Inferior parietal cortex (tissue), 1 donor: ENCODE data around the gene MFAP3L.
"Not testable (repeated sequence)": the region's sequence is repeated elsewhere in the genome, so short reads cannot be mapped to it uniquely, and the experiment has no call there.

Experiments used
- DNase-seq: peaks from one replicate; pipeline ENCODE4 v3.0.0-alpha.2; 2016; ENCODE audit errors: extremely low spot score

MFAP3L gene

GRCh38 chr4:169987327-169988228 is 38.6 kb downstream of the MFAP3L start:
- no peak for DNase-seq

GRCh38 chr4:169986369-169986768 is 39.8 kb downstream of the MFAP3L start:
- no peak for DNase-seq

GRCh38 chr4:169985881-169986280 is 40.3 kb downstream of the MFAP3L start:
- no peak for DNase-seq

GRCh38 chr4:169984745-169985144 is 41.5 kb downstream of the MFAP3L start:
- DNase-seq, result no peak

GRCh38 chr4:169984173-169984572 is 42.0 kb downstream of the MFAP3L start:
- DNase-seq, result no peak

- no peak for DNase-seq
Observed at GRCh38 chr4:169976951-169977350, 49.2 kb downstream of the MFAP3L start.

GRCh38 chr4:169975838-169976796 is 50.1 kb downstream of the MFAP3L start:
- no peak for DNase-seq

- no peak for DNase-seq
Observed at GRCh38 chr4:169975131-169975837, 50.9 kb downstream of the MFAP3L start.

GRCh38 chr4:169971456-169972015 is 54.7 kb downstream of the MFAP3L start:
- DNase-seq, result no peak

GRCh38 chr4:169968999-169969398 is 57.2 kb downstream of the MFAP3L start:
- DNase-seq, result no peak

GRCh38 chr4:169963998-169964397 is 62.2 kb downstream of the MFAP3L start:
- DNase-seq, result no peak

GRCh38 chr4:169959254-169959653 is 66.9 kb downstream of the MFAP3L start:
- DNase-seq, result no peak

GRCh38 chr4:169958629-169959028 is 67.6 kb downstream of the MFAP3L start:
- no peak for DNase-seq

- DNase-seq, result no peak
Observed at GRCh38 chr4:169957785-169958184, 68.4 kb downstream of the MFAP3L start.

GRCh38 chr4:169956091-169956843 is 69.9 kb downstream of the MFAP3L start:
- DNase-seq, result peak; percentile 22

GRCh38 chr4:169955521-169955920 is 70.7 kb downstream of the MFAP3L start:
- no peak for DNase-seq

GRCh38 chr4:169952236-169953002 is 73.8 kb downstream of the MFAP3L start:
- no peak for DNase-seq

- DNase-seq, result no peak
Observed at GRCh38 chr4:169948271-169948670, 77.9 kb downstream of the MFAP3L start.

- no peak for DNase-seq
Observed at GRCh38 chr4:169945636-169946035, 80.6 kb downstream of the MFAP3L start.

GRCh38 chr4:169943601-169944000 is 82.6 kb downstream of the MFAP3L start:
- DNase-seq, result not testable (repeated sequence)
